HG03442 (cell line): Measurements from ENCODE around the gene EYA3.

Experiments used
- ATAC-seq: cut with Tn5 transposase; IDR thresholded peaks from one replicate; pipeline ENCODE4 v1.9.1; 2021; ENCODE audit warnings: mild to moderate bottlenecking, moderate library complexity; ENCODE audit not compliant: unreplicated experiment

The EYA3 gene

DNA sequence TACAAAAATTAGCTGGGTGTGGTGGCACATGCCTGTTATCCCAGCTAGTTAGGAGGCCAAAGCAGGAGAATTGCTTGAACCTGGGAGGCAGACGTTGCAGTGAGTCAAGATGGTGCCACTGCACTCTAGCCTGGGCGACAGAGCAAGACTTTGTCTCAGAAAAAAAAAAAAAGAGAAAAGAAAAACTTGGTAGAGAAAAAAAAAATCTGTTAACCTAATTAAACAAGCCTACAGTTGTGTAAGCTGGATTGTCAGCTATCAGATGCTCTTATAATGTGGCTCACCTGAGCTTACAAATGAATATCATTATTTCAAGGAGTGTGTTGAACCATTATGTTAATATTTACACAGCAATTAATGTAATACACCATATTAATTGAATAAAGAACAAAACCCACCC lies 26.4 kb upstream of the EYA3 start:
- no peak for ATAC-seq

GRCh38 chr1:28113242-28113572 lies 24.8 kb upstream of the EYA3 start:
- no peak for ATAC-seq

- ATAC-seq: no peak
Observed at GRCh38 chr1:28112388-28113241, 24.2 kb upstream of the EYA3 start.

- ATAC-seq: no peak
Observed at GRCh38 chr1:28111157-28111556, 22.7 kb upstream of the EYA3 start.

GRCh38 chr1:28110555-28110954 lies 22.1 kb upstream of the EYA3 start:
- no peak for ATAC-seq

DNA sequence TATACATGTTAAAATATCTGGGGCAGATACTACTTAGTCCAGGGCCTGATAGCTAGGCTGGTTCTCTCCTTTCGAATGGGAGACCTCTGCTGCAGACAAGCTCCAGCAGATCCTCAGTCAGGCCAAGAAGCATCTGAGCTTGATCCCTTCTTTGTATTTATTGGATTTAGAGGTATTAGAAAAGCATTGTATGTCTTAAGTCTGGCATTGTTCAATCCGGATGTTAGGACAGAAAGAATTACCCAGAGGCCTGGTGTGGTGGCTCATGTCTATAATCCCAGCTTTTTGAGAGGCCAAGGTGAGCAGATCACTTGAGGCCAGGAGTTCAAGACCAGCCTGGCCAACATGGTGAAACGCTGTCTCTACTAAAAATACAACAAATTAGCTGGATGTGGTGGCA lies 21.2 kb upstream of the EYA3 start:
- ATAC-seq: no peak

DNA sequence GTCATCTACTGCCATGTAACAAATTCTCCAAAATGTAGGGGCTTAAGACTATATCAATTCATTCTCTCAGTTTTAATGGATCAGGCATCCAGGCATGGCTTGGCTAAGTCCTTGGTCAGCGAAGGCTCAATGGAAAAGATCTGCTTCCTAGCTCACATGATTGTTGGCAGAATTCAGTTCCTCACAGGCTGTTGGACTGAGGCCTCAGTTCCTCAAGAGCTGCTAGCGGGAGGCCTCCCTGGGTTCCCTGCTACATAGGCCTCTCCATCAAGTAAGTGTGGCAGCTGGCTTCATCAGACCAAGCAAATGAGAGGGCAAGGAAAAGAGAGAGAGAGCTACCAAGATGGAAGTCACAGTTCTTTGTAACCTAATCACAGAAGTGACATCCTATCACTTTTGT lies 19.6 kb upstream of the EYA3 start:
- ATAC-seq: no peak

DNA sequence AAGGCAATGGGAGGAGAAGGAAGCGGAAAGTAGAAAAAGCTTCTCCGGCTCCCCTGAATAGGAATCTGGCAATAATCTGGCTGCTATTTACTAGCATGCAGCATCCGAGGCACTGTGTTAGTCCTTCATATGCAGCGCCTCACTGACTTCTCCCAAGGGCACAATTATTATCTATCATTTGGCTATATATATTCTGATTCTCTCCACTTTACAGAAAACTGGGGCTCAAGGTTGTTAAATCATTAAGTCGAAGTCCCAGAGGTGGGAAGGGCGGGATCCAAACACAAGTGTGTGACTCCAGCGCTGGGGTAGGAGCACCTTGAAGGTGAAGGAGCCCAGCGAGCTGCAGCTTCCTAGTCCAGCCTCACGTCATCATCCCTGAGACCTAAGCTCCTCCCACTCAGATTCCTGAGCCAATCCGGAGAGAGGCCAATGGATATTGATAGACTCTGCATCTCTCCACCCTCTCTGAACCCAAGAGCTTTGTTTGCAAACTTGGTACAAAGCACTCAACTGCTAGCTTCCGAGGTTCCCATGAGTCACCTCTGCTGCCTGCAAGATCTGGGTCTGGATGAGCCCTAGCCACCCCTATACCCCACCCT lies 16.6 kb upstream of the EYA3 start:
- ATAC-seq: no peak

DNA sequence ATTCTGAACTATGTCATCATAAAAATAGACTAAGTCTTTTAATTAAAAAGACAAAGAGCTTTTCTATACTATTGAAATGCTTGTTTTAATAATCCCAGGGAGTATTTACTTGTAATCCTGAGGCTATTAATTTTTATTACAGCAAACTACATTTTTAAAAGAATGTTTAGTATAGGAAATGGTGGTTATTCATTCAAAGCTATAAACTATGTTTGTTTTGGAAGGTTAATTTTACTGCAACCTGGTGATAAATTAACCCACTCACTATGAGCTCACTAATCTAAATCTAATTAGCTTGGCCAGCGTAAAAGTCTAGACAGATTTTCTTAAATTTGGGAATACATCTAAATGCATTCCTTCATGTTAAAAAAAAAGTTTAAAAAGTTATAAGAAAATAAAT lies 13.8 kb upstream of the EYA3 start:
- no peak for ATAC-seq

DNA sequence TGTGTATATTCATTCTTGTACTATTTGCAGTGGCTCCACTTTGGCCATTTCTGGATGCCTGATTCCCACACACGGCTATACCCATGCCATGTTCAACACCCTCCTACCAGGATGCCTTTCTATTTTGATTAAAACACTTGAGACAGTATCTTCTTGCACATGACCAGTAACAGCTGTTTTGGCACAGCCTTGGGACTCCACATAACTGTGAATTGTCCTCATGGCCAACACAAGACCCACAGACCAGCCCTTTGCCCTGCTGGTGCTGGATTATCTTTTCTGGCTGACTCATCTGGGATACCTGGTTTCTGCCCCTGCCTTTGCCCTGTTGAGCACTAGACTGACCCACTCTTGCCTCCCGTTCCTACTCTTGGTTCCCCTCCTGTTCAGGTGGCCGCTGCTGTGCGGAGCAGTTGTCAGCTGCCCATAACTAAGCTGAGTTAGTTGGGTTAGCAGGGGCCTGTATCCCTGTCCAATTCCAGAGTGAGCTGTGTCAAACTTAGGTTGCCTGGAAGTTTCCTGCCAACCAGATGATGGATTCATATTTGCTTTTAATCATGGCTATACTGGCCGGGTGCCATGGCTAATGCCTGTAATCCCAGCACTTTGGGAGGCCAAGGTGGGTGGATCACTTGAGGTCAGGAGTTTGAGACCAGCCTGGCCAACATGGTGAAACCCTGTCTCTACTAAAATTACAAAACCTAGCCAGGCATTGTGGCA lies 10.8 kb upstream of the EYA3 start:
- ATAC-seq: no peak

DNA sequence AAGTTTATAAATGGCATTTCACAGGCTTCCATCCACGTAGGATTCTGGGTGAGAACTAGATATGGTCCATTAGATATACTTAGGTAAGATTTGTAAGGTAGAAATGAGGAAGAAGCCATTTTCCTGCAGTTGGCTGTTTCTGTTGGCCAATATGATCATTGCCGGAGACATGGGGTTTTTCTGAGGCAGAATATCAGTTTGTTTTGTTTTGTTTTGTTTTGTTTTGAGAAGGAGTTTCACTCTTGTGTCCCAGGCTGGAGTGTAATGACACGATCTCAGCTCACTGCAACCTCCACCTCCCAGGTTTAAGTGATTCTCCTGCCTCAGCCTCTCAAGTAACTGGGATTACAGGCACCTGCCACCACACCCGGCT lies 8.7 kb upstream of the EYA3 start:
- ATAC-seq: no peak

DNA sequence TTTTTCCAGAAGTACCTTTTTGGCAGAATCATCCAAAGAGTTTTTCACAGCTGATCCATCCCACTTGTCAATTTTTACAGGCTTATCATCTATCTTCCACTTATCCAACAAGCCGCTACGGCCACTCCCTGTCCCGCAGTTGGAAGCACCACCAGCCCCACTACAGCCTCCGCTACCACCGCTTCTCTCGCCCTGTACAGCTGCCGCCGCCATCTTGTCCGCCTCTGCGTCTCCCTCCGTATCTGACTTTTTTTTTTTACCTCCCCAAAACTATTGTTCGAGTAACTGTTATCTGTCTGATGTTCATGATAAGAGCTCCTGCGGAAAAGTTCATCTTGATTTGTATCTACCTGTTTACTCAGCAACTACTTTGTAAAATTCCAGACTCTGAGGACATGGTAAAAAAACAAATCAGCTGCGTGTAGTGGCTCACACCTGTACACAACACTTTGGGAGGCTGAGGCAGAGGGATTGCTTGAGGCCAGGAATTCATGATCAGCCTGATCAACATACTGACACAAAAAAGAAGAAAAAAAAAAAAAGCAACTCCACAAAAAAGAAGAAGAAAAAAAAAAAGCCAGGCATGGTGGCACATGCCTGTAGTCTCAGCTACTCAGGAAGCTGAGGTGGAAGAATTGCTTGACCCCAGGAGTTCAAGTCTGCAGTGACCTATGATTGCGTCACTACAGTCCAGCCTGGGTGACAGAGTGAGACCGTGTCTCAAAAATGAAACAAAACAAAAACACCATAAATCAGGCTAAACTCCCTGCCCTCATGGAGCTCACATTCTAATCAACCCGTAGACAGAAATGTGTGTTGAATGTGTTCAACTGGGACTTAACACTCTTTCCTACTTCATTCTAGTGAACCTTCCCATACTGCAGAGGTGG lies 8.0 kb upstream of the EYA3 start:
- ATAC-seq: no peak

- no peak for ATAC-seq
Observed at GRCh38 chr1:28091043-28091781, 2.8 kb upstream of the EYA3 start.

GRCh38 chr1:28087614-28088167 lies 719 bp downstream of the EYA3 start:
- peak; percentile 1 for ATAC-seq

DNA sequence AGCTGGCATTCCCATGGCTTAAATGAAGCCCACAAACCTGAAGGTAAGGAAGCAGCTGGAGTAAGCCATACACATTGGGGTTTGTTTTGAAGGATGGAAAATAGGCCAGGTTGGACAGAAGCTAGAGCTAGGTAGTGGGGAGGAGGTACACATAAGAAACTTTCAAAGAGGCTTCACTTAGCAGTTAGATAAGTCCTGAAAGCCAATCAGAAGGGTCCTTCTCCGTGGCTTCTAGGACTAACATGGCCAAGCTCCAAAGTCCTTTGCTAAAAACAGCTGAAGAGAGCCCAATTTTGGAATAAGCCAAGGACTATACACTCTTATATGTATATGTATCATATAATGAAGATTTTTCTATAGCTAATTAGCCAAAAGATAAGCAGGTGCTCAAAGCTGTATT lies 1.8 kb downstream of the EYA3 start:
- no peak for ATAC-seq

GRCh38 chr1:28085129-28085528 lies 3.3 kb downstream of the EYA3 start:
- ATAC-seq: no peak

DNA sequence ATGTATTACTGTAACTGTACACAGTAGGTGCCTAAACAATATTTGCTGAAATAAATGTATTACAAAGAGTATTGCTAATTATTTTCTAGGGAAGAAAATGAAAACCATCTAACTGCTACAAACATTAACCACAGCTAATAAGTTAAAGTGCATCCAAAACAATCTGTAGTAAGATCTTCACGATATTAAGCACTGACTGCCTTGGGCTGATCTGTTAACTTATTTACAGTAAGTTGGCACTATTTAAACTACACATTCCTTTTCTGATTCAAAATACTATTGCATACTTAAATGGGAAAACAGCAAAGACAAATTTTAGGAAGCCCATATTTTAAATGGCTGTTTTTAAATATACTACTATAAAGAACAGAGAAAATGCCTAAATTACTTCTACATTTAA lies 4.5 kb downstream of the EYA3 start:
- no peak for ATAC-seq

DNA sequence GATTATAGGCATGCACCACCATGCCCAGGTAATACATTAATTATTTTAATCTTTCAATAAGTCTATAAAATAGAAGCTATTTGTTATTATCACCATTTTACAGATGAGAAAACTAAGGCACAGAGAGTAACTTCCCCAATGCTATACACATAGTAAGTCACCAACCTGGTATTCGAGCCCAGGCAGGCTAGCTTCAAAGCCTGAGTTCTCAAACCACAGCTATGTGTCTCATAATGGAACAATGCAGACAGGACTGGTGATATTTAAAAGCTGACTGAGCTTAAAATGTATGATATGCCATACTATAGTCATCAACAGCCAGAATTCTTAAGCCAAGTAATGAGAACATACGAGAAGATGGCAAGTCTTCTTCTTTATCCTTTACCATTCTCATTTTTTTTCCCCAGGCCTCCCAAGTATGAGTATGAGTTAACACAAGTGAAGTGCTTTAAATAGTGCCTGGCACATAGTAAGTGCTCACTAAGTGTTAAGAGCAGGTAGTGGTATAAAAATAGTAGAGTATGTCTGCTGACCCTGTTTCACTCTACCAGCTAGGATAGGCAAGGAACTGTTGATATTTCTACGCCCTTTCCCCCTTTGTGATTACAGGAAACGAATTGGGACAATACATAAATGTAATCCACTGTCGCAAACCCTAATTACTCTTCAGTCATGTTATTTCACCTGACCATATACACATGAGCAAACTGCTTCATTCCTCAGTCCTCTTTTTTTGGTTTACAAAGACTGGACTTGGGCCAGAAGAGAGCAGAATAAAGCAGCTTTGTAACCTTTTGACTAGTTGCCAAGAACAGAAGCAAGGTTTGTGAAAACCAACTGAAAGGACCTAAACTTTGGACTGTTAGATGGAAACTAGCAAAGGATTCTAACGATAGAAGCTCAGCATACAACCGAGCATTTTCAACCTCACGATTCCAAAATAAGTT lies 9.5 kb downstream of the EYA3 start:
- no peak for ATAC-seq

- ATAC-seq: no peak
Observed at GRCh38 chr1:28078262-28078661, 10.1 kb downstream of the EYA3 start.
